GM12878 (cell line): ENCODE measurements around the gene GABARAPL2. TPM values are rescaled to one million over a fixed set of nuclear protein-coding genes. Genes with fewer than 3 reads are reported as not detected.

ENCODE experiments used
- ATAC-seq: fragments of 200-7000 bp; cut with Tn5 transposase; 3 replicates; pipeline ENCODE4 v1.9.1; 2020; ENCODE audit warnings: mild to moderate bottlenecking, moderate library complexity
- BruUV-seq: library from RNA; stranded (reverse); fragments of 400-500 nt; replicated peaks from 2 replicates; lab custom pipeline; 2021; lab: Mats Ljungman, UMichigan
- CTCF ChIA-PET: fragments of 300-600 bp; sonication (Branson Sonifier 250); formaldehyde crosslinking; extraction: SDS; loops from one replicate; lab custom pipeline; 2021; ENCODE audit warnings: inconsistent platforms; lab: Yijun Ruan, JAX
- POLR2A ChIA-PET: fragments of 350-600 bp; formaldehyde crosslinking; extraction: SDS; loops from one replicate; lab custom pipeline; 2021; ENCODE audit warnings: inconsistent platforms; lab: Charles Lee
- RAD21 ChIA-PET: fragments of 300-600 bp; sonication (Branson Sonifier 250); formaldehyde crosslinking; loops from one replicate; lab custom pipeline; 2023; ENCODE audit warnings: antibody characterized with exemption; ENCODE audit not compliant: unreplicated experiment; lab: Charles Lee
- SMC1A ChIA-PET: fragments of 300-600 bp; sonication (Branson Sonifier 250); formaldehyde crosslinking; loops from one replicate; lab custom pipeline; 2023; ENCODE audit not compliant: unreplicated experiment, uncharacterized antibody; lab: Charles Lee
- DNase-seq: peaks from one replicate; pipeline ENCODE4 v3.0.0-alpha.2; 2011; ENCODE audit warnings: low read depth, low spot score
- FAIRE-seq: peaks from 3 replicates; lab custom pipeline; 2011; peaks lifted over from hg19 to GRCh38; lab: Jason Lieb, UNC
- H2AFZ ChIP-seq: 2 replicates; pipeline ENCODE4 v1.6.0; 2011; ENCODE audit warnings: low read depth, low read length, control low read depth; ENCODE audit not compliant: control insufficient read depth
- H3K27ac ChIP-seq: 2 replicates; pipeline ENCODE4 v1.5.1; 2011; ENCODE audit warnings: control low read depth; ENCODE audit not compliant: control insufficient read depth, insufficient read depth
- H3K27me3 ChIP-seq, 2 experiments: replicated peaks in 1 of 2; 2 replicates each; pipeline versions ENCODE4 v1.6.0 to v1.6.1; 2011; ENCODE audit warnings: low read length in 1 of 2; ENCODE audit not compliant: control insufficient read depth in 2 of 2, insufficient read depth in 2 of 2
- H3K36me3 ChIP-seq, 2 experiments: 2 replicates each; pipeline ENCODE4 v1.5.1; 2011; ENCODE audit warnings: low read length in 1 of 2; ENCODE audit not compliant: control insufficient read depth in 2 of 2, insufficient read depth in 2 of 2
- H3K4me1 ChIP-seq: 2 replicates; pipeline ENCODE4 v1.6.1; 2011; ENCODE audit warnings: mild to moderate bottlenecking, low read length, moderate library complexity, mixed read lengths; ENCODE audit not compliant: control insufficient read depth, insufficient read depth
- H3K4me2 ChIP-seq: 2 replicates; pipeline ENCODE4 v1.6.0; 2011; ENCODE audit warnings: control low read depth; ENCODE audit not compliant: control insufficient read depth, insufficient read depth
- H3K4me3 ChIP-seq: fragments of 200-600 bp; sonication (generic); 2 replicates; pipeline ENCODE4 v1.5.1; 2016
- H3K79me2 ChIP-seq: 2 replicates; pipeline ENCODE4 v1.6.0; 2011; ENCODE audit warnings: low read length; ENCODE audit not compliant: control insufficient read depth, insufficient read depth
- H3K9ac ChIP-seq: 2 replicates; pipeline ENCODE4 v1.8.0; 2011; ENCODE audit warnings: low read length, control low read depth, mixed read lengths; ENCODE audit not compliant: control insufficient read depth, insufficient read depth
- H3K9me3 ChIP-seq: replicated peaks from 3 replicates; pipeline ENCODE4 v1.5.1; 2011; ENCODE audit warnings: mild to moderate bottlenecking, low read length; ENCODE audit not compliant: control insufficient read depth, insufficient read depth
- H4K20me1 ChIP-seq: 2 replicates; pipeline ENCODE4 v1.6.0; 2011; ENCODE audit not compliant: control insufficient read depth, insufficient read depth
- BACH1 ChIP-seq: fragments of 450-650 bp; IDR thresholded peaks from 2 replicates; pipeline ENCODE4 v1.6.1; 2017; ENCODE audit warnings: mild to moderate bottlenecking, borderline replicate concordance
- JUND ChIP-seq: IDR thresholded peaks from 2 replicates; pipeline ENCODE4 v1.6.1; 2012; ENCODE audit warnings: low read depth, mild to moderate bottlenecking, low read length, improper control_type of control experiment, moderate library complexity
- MYC ChIP-seq: IDR thresholded peaks from 2 replicates; pipeline ENCODE4 v1.6.1; 2011; ENCODE audit warnings: mild to moderate bottlenecking, low read length, moderate library complexity, inconsistent platforms; ENCODE audit not compliant: insufficient read depth, insufficient replicate concordance, insufficient read length, severe bottlenecking
- NFXL1 ChIP-seq: fragments of 450-650 bp; IDR thresholded peaks from 2 replicates; pipeline ENCODE4 v1.6.1; 2017; ENCODE audit warnings: antibody characterized with exemption, mild to moderate bottlenecking, borderline replicate concordance
- NR2F1 ChIP-seq: fragments of 450-650 bp; conservative IDR thresholded peaks from 2 replicates; pipeline ENCODE4 v1.6.1; 2017; ENCODE audit warnings: mild to moderate bottlenecking
- SP1 ChIP-seq: IDR thresholded peaks from one replicate; pipeline ENCODE4 v1.6.1; 2011; ENCODE audit warnings: low read depth, low read length
- SUZ12 ChIP-seq: fragments of 200-600 bp; sonication (generic); IDR thresholded peaks from one replicate; pipeline ENCODE4 v1.6.1; 2018; ENCODE audit warnings: antibody characterized with exemption, mild to moderate bottlenecking; ENCODE audit not compliant: unreplicated experiment
- TAF1 ChIP-seq: IDR thresholded peaks from 2 replicates; pipeline ENCODE4 v1.6.1; 2011; ENCODE audit warnings: mild to moderate bottlenecking, low read depth, low read length, borderline replicate concordance
- ZNF274 ChIP-seq: IDR thresholded peaks from one replicate; pipeline ENCODE4 v1.8.0; 2011; ENCODE audit not compliant: insufficient read length, insufficient read depth
- ZSCAN29 ChIP-seq: fragments of 450-650 bp; IDR thresholded peaks from 2 replicates; pipeline ENCODE4 v1.6.1; 2017; ENCODE audit warnings: mild to moderate bottlenecking, moderate library complexity
- WGBS: methylation state at CpG from one replicate; pipeline ENCODE4 v1.1.6; 2016; ENCODE audit warnings: low lambda C conversion rate; ENCODE audit not compliant: insufficient replicate concordance, insufficient coverage; ENCODE audit errors: missing lambda C conversion rate; 5-methylcytosine and 5-hydroxymethylcytosine counted together
- in situ Hi-C: fragments of 300-500 bp; cut with MboI; formaldehyde crosslinking; loops from 9 replicates; pipeline ENCODE4 v1.14.3; 2018; ENCODE audit warnings: mixed read lengths
- intact Hi-C: fragments of 100-400 bp; cut with micrococcal nuclease; formaldehyde crosslinking; loops from one replicate; pipeline ENCODE4 v1.14.2; 2022; ENCODE audit not compliant: unreplicated experiment
- polyA plus RNA-seq, 11 experiments: library from polyadenylated mRNA; depleted of rRNA in 4 of 11; unstranded in 6 of 11; stranded (reverse) in 5 of 11; fragments of >200 nt; fragmentation: Nextera tagmentation in 4 of 11; fragmentation: Illumina TruSeq in 1 of 11; extraction: Ambion mirVana in 4 of 11; extraction: Trizol in 1 of 11; gene quantifications; 1 replicate in 1 of 11; 2 replicates in 10 of 11; pipeline versions ENCODE4 v1.2.1 to v1.2.3, GENCODE V29; 2011 to 2016; ENCODE audit warnings: inconsistent platforms in 2 of 11, missing spikeins in 2 of 11, low read depth in 1 of 11
- total RNA-seq, 4 experiments: library from RNA; depleted of rRNA in 3 of 4; stranded (reverse); fragments of >200 nt in 3 of 4; fragmentation: Illumina TruSeq in 1 of 4; extraction: Trizol in 1 of 4; gene quantifications; 2 replicates each; pipeline versions ENCODE4 v1.2.1 to v1.2.3, GENCODE V29; 2013 to 2021
- TF ChIP-seq, protein P1 (sequence below): IDR thresholded peaks from 2 replicates; pipeline ENCODE4 v1.6.1; 2012; ENCODE audit warnings: low read depth, low read length, improper control_type of control experiment
- TF ChIP-seq, protein P2 (sequence below): IDR thresholded peaks from 2 replicates; pipeline ENCODE4 v1.6.1; 2011; ENCODE audit warnings: mild to moderate bottlenecking, low read depth, low read length, moderate library complexity; ENCODE audit not compliant: insufficient replicate concordance

GABARAPL2 gene
- total and polyA plus RNA-seq, 10 of the 15 experiments (the other 5 are each of a cell fraction or from before 2014, with no cell fraction given): 61.9 to 359 (median 128) TPM

DNA sequence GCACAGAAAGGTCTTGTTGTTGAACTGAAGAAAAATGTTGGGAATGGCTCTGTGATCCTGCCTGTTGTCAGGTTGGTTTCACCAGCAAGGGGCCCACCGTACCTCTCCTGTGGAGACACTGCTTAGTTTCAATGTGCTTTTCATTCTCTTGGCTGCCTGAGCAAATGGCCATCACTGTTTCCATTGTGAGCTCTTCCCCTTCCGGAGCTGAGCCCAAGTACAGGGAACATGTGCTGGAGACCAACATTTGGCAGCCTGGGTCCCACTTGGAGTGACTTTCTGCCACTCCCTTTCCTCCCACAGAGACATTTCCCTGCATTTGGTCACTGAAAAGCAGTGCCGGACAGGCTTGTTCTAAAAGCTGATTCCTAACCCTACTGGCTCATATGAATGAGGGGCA, 23.1 kb downstream of the GABARAPL2 start:
- Histone ChIP-seq H3K4me2 (no peak overlapping the region), H3K36me3 (peaks cover 0 to 3% of the 10 kb centered on the region in 2 experiments; a peak in 2 of 4 replicates), H3K27me3 (no peaks in the 10 kb centered on the region), H3K79me2 (no peaks in the 10 kb centered on the region), H3K9ac (no peak overlapping the region), H2AFZ (no peak overlapping the region), H3K9me3 (no peaks in the 10 kb centered on the region), H4K20me1 (no peaks in the 10 kb centered on the region), H3K27ac (no peak overlapping the region), H3K4me1 (no peaks in the 10 kb centered on the region), H3K4me3 (no peak overlapping the region)
- ChIA-PET CTCF (interaction anchor here (0.6 kb wide), 1 partner anchor 195 kb away, joined by 3 read pairs; no protein-coding TSS in a partner anchor), POLR2A (interaction anchor here (1.0 kb wide), 1 partner anchor 11 kb away, joined by 3 read pairs; no protein-coding TSS in a partner anchor), RAD21 (no interaction called here), SMC1A (interaction anchor here (1.1 kb wide), 1 partner anchor 13 kb away, joined by 4 read pairs; no protein-coding TSS in a partner anchor)
- in situ Hi-C loops (no loop called here), intact Hi-C loops (no loop called here)
- no peak for FAIRE-seq
- WGBS: 94% methylated on average over 3 of the region's 3 CpGs
- DNase-seq: no peak
- TF ChIP-seq SP1 (no peak), TAF1 (no peak), JUND (no peak), ZSCAN29 (no peak), ZNF274 (no peak), NR2F1 (no peak), NFXL1 (no peak), SUZ12 (no peak), MYC (no peak), BACH1 (no peak)
- TF ChIP-seq, protein P1, sequence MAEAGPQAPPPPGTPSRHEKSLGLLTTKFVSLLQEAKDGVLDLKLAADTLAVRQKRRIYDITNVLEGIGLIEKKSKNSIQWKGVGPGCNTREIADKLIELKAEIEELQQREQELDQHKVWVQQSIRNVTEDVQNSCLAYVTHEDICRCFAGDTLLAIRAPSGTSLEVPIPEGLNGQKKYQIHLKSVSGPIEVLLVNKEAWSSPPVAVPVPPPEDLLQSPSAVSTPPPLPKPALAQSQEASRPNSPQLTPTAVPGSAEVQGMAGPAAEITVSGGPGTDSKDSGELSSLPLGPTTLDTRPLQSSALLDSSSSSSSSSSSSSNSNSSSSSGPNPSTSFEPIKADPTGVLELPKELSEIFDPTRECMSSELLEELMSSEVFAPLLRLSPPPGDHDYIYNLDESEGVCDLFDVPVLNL: no peak
- TF ChIP-seq, protein P2, sequence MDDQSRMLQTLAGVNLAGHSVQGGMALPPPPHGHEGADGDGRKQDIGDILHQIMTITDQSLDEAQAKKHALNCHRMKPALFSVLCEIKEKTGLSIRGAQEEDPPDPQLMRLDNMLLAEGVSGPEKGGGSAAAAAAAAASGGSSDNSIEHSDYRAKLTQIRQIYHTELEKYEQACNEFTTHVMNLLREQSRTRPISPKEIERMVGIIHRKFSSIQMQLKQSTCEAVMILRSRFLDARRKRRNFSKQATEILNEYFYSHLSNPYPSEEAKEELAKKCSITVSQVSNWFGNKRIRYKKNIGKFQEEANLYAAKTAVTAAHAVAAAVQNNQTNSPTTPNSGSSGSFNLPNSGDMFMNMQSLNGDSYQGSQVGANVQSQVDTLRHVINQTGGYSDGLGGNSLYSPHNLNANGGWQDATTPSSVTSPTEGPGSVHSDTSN: no peak
- BruUV-seq: no TSS peak
- ATAC-seq: no peak
